ENCODE results near the gene ADAMTS9.

DNA sequence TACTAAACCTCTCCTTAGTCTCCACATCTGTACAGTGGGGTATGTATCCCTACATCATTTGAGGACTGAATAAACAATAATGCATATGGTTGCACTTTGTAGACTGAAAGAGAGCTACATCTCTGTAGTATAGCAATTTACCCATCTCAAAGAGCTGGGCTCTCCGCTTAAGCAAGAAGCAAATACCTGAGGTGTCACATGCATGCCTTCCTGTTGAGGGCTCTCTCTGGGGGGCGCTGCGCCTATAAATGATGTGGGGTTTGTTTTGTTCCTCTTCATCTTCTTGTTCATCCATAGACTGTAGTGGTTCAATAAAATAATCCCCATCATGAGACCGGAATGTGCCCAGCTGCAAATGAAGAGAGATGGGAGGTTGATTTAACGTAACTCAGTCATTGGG, 6.8 kb downstream of the ADAMTS9 start:
- TF ChIP-seq POLR2AphosphoS5 (IDR thresholded peaks at IDR 0.05), result no peak
- TF ChIP-seq, protein P1, sequence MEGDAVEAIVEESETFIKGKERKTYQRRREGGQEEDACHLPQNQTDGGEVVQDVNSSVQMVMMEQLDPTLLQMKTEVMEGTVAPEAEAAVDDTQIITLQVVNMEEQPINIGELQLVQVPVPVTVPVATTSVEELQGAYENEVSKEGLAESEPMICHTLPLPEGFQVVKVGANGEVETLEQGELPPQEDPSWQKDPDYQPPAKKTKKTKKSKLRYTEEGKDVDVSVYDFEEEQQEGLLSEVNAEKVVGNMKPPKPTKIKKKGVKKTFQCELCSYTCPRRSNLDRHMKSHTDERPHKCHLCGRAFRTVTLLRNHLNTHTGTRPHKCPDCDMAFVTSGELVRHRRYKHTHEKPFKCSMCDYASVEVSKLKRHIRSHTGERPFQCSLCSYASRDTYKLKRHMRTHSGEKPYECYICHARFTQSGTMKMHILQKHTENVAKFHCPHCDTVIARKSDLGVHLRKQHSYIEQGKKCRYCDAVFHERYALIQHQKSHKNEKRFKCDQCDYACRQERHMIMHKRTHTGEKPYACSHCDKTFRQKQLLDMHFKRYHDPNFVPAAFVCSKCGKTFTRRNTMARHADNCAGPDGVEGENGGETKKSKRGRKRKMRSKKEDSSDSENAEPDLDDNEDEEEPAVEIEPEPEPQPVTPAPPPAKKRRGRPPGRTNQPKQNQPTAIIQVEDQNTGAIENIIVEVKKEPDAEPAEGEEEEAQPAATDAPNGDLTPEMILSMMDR (IDR thresholded peaks at IDR 0.05), result no peak

All from sigmoid colon (tissue), 4 donors.